ENCODE measurements around the gene SPATC1L.

DNA sequence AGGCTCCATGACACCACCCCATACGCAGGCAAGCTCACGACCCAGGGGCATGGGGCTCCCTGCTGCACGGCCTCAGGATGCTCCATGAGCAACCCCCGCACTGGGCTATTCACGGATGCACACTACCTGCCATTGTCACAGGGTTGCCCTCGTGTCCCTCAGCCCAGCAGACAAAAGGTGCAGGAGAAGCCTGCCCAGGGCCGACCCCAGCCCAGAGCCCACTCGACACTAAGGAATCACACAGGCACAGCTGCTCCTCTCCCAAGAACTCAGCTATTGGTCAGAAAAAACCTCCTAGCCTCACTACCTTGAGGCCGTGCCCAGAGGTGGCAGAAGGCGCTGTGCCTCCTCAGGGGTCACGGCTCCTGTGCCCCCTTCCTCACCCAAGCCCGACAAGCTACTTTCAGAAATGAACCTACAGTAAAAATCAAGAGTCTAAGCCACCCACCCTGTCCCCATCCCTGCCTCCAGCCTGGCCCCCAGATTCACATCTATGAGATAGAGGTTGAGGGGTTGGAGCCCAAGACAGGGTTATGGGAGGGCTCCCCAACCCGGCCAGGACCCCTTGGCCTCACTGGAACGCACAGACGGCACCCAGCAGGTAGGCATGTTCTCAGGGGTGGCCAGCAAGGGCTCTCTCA lies 6.4 kb upstream of the SPATC1L start:
- TF ChIP-seq CTCF (conservative IDR thresholded peaks at IDR 0.05) (no peak), ZFX (IDR thresholded peaks at IDR 0.05) (no peak)

Data from C4-2B (cell line).